Astrocyte (in vitro differentiated cells and primary cell): ENCODE data around the gene TANGO6. TPM values are rescaled to one million over a fixed set of nuclear protein-coding genes. Genes with fewer than 3 reads are reported as not detected.

Experiments used
- DNase-seq: peaks from one replicate; pipeline ENCODE4 v3.0.0-alpha.2; 2010; ENCODE audit warnings: low read depth
- FAIRE-seq: peaks from 2 replicates; lab custom pipeline; 2011; peaks lifted over from hg19 to GRCh38; lab: Jason Lieb, UNC
- H2AFZ ChIP-seq: 2 replicates; pipeline ENCODE4 v1.6.0; 2012; ENCODE audit warnings: low read depth, low read length, inconsistent platforms
- H3K27ac ChIP-seq: 2 replicates; pipeline ENCODE4 v1.5.1; 2011; ENCODE audit warnings: low read depth, low read length, inconsistent platforms
- H3K27me3 ChIP-seq: 2 replicates; pipeline ENCODE4 v1.6.0; 2011; ENCODE audit warnings: low read length, inconsistent platforms; ENCODE audit not compliant: insufficient read depth
- H3K36me3 ChIP-seq: 2 replicates; pipeline ENCODE4 v1.5.1; 2011; ENCODE audit warnings: low read length, inconsistent platforms; ENCODE audit not compliant: insufficient read depth
- H3K4me1 ChIP-seq: 2 replicates; pipeline ENCODE4 v1.5.1; 2011; ENCODE audit warnings: low read length, inconsistent platforms; ENCODE audit not compliant: insufficient read depth
- H3K4me2 ChIP-seq: 2 replicates; pipeline ENCODE4 v1.6.0; 2012; ENCODE audit warnings: low read length, inconsistent platforms
- H3K4me3 ChIP-seq: 2 replicates; pipeline ENCODE4 v1.5.1; 2011; ENCODE audit warnings: low read depth, mild to moderate bottlenecking, low read length, inconsistent platforms; ENCODE audit not compliant: insufficient read depth
- H3K79me2 ChIP-seq: 2 replicates; pipeline ENCODE4 v1.6.0; 2012; ENCODE audit warnings: mild to moderate bottlenecking, low read length, inconsistent platforms; ENCODE audit not compliant: insufficient read depth
- H3K9ac ChIP-seq: 2 replicates; pipeline ENCODE4 v1.6.0; 2012; ENCODE audit warnings: mild to moderate bottlenecking, low read length, inconsistent platforms
- H3K9me3 ChIP-seq: 2 replicates; pipeline ENCODE4 v1.5.1; 2012; ENCODE audit warnings: low read depth, mild to moderate bottlenecking, low read length, inconsistent platforms; ENCODE audit not compliant: insufficient read depth
- H4K20me1 ChIP-seq: 2 replicates; pipeline ENCODE4 v1.6.0; 2012; ENCODE audit warnings: low read length, inconsistent platforms; ENCODE audit not compliant: insufficient read depth
- H3K27ac Mint-ChIP-seq: one replicate; pipeline ENCODE4 v1.8.0; 2021; ENCODE audit warnings: mild to moderate bottlenecking, mixed read lengths; ENCODE audit not compliant: unreplicated experiment
- H3K27me3 Mint-ChIP-seq: one replicate; pipeline ENCODE4 v1.8.0; 2021; ENCODE audit warnings: low read depth, mixed read lengths; ENCODE audit not compliant: unreplicated experiment
- H3K36me3 Mint-ChIP-seq: one replicate; pipeline ENCODE4 v1.8.0; 2021; ENCODE audit warnings: low read depth, mixed read lengths; ENCODE audit not compliant: unreplicated experiment
- H3K4me1 Mint-ChIP-seq: one replicate; pipeline ENCODE4 v1.8.0; 2021; ENCODE audit warnings: low read depth, mixed read lengths; ENCODE audit not compliant: unreplicated experiment
- H3K4me3 Mint-ChIP-seq: one replicate; pipeline ENCODE4 v1.8.0; 2021; ENCODE audit warnings: mild to moderate bottlenecking, moderate library complexity, mixed read lengths; ENCODE audit not compliant: unreplicated experiment
- H3K9me3 Mint-ChIP-seq: one replicate; pipeline ENCODE4 v1.8.0; 2021; ENCODE audit warnings: mild to moderate bottlenecking, mixed read lengths; ENCODE audit not compliant: unreplicated experiment
- EZH2 ChIP-seq: IDR thresholded peaks from 2 replicates; pipeline ENCODE4 v1.6.1; 2012; ENCODE audit warnings: mild to moderate bottlenecking, low read length, inconsistent platforms; ENCODE audit not compliant: insufficient read depth
- total RNA-seq: library from RNA; stranded (reverse); gene quantifications from 2 replicates; pipeline ENCODE4 v1.2.1, GENCODE V29; 2021
- TF ChIP-seq, protein P1 (sequence below): IDR thresholded peaks from 2 replicates; pipeline ENCODE4 v1.5.1; 2011; ENCODE audit warnings: low read depth, mild to moderate bottlenecking, inconsistent platforms, low read length, moderate library complexity; ENCODE audit not compliant: insufficient read depth

TANGO6 gene
- total RNA-seq, 1 donor from 2014 or later = 15.8 TPM

DNA sequence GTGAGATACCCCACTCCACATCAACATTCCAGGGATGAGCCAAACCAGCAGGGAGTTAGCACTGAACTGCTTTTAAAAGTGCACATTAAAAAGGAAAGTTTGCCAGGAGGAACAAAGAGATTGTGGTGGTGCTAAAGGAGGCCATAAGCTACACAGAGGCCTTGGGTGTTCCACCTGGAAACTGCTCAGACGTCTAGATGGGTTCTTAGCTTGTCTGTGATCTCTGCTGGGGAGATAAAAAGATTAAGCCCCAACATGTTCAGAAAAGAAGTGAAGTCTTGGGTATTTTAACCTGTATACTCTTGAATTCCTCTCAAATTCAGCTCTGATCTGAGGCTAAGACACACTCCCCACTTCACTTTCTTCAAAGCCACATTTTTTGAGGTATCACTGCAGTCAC, 272.5 kb downstream of the TANGO6 start:
- FAIRE-seq = no peak

DNA sequence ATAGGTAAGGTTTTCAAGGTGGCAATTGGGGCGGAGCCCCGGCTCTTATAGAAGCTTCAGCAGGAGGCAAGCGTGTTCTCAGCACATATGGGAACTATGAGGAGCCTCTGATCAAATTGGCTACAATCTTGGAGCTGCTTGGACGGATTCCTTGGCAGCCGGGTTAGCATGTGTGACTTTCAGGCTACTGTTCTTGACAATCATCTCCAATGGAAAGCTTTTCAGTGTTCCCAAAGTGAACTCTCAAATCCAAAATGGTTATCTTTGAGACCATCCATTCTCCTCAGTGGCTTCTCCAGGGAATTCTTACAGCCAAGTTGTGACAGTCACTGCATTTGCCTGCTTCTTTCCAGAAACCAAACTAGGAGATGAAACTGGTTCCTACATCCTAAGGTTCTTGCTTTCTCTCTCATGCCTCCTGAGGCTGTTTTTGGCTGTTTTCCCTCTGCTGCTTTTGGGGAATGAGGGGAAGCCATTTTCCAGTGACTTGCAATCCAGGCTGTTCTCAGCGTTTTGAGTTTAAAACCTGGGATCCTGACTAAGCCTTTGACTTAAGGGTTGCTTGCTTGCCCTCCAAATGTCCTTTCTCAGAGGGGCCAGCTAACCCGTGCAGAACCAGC, 273.0 kb downstream of the TANGO6 start:
- TF ChIP-seq, protein P1, sequence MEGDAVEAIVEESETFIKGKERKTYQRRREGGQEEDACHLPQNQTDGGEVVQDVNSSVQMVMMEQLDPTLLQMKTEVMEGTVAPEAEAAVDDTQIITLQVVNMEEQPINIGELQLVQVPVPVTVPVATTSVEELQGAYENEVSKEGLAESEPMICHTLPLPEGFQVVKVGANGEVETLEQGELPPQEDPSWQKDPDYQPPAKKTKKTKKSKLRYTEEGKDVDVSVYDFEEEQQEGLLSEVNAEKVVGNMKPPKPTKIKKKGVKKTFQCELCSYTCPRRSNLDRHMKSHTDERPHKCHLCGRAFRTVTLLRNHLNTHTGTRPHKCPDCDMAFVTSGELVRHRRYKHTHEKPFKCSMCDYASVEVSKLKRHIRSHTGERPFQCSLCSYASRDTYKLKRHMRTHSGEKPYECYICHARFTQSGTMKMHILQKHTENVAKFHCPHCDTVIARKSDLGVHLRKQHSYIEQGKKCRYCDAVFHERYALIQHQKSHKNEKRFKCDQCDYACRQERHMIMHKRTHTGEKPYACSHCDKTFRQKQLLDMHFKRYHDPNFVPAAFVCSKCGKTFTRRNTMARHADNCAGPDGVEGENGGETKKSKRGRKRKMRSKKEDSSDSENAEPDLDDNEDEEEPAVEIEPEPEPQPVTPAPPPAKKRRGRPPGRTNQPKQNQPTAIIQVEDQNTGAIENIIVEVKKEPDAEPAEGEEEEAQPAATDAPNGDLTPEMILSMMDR = no peak
- no peak for TF ChIP-seq EZH2
- H3K4me1 ChIP-seq = no peaks in the 10 kb centered on the region
- H3K9me3 ChIP-seq = no peaks in the 10 kb centered on the region
- H3K27ac ChIP-seq = no peak overlapping the region
- H2AFZ ChIP-seq = no peak overlapping the region
- Mint-ChIP-seq H3K27ac (no peak overlapping the region), H3K4me1 (no peaks in the 10 kb centered on the region), H3K27me3 (no peaks in the 10 kb centered on the region), H3K9me3 (no peaks in the 10 kb centered on the region), H3K36me3 (peaks cover 38% of the 10 kb centered on the region), H3K4me3 (no peak overlapping the region)
- H3K79me2 ChIP-seq = peaks cover 3% of the 10 kb centered on the region
- no peak overlapping the region for H3K4me3 ChIP-seq
- FAIRE-seq (no peak), DNase-seq (no peak)
- H3K36me3 ChIP-seq = peaks cover 15% of the 10 kb centered on the region
- no peaks in the 10 kb centered on the region for H3K27me3 ChIP-seq
- H3K9ac ChIP-seq = no peak overlapping the region
- no peak overlapping the region for H3K4me2 ChIP-seq
- peaks cover 77% of the 10 kb centered on the region for H4K20me1 ChIP-seq

More for the DNA sequence above, 272.5 kb downstream of the TANGO6 start:
- H3K27me3 Mint-ChIP-seq = no peaks in the 10 kb centered on the region
- no peaks in the 10 kb centered on the region for H3K4me1 Mint-ChIP-seq
- peaks cover 15% of the 10 kb centered on the region for H3K36me3 ChIP-seq
- no peaks in the 10 kb centered on the region for H3K9me3 Mint-ChIP-seq
- H3K36me3 Mint-ChIP-seq = peaks cover 37% of the 10 kb centered on the region
- no peak overlapping the region for H3K4me3 ChIP-seq
- H3K27me3 ChIP-seq = no peaks in the 10 kb centered on the region
- H3K4me1 ChIP-seq = no peaks in the 10 kb centered on the region
- no peak for DNase-seq
- no peak overlapping the region for H3K4me3 Mint-ChIP-seq
- H3K27ac ChIP-seq = no peak overlapping the region
- TF ChIP-seq, protein P1 = no peak
- no peak for TF ChIP-seq EZH2
- no peak overlapping the region for H3K9ac ChIP-seq
- peaks cover 77% of the 10 kb centered on the region for H4K20me1 ChIP-seq
- H3K79me2 ChIP-seq = peaks cover 3% of the 10 kb centered on the region
- H2AFZ ChIP-seq = no peak overlapping the region
- no peak overlapping the region for H3K27ac Mint-ChIP-seq
- H3K4me2 ChIP-seq = no peak overlapping the region
- H3K9me3 ChIP-seq = no peaks in the 10 kb centered on the region

DNA sequence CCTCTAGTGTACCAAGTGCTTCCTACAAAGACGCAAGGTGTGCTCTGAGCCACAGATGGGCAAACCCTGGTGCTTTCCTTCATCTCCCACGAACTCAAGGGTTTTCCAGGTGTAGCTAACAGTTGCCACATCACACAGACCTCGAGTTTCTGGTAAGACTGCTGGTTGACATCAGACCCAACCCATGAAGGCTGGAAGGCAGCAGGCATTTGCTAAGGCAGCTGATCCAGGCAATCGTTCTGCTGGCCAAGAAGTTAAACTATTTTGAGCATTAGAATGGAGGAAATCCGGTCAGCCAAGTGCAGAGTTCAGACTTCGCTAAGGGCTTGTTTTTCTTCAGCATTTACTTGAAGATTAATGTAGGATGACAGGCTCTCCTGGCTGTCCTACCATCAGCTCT, 273.6 kb downstream of the TANGO6 start:
- DNase-seq (no peak), FAIRE-seq (no peak)
- H3K4me3 Mint-ChIP-seq = no peak overlapping the region
- H3K27ac ChIP-seq = no peak overlapping the region
- H3K27ac Mint-ChIP-seq = no peak overlapping the region
- no peaks in the 10 kb centered on the region for H3K27me3 ChIP-seq
- H3K27me3 Mint-ChIP-seq = no peaks in the 10 kb centered on the region
- H3K4me1 ChIP-seq = no peaks in the 10 kb centered on the region
- H2AFZ ChIP-seq = no peak overlapping the region
- TF ChIP-seq EZH2 = no peak
- TF ChIP-seq, protein P1 = no peak
- no peaks in the 10 kb centered on the region for H3K9me3 ChIP-seq
- no peaks in the 10 kb centered on the region for H3K9me3 Mint-ChIP-seq
- peaks cover 3% of the 10 kb centered on the region for H3K79me2 ChIP-seq
- no peak overlapping the region for H3K4me2 ChIP-seq
- H4K20me1 ChIP-seq = peaks cover 72% of the 10 kb centered on the region
- H3K9ac ChIP-seq = no peak overlapping the region
- H3K36me3 ChIP-seq = peaks cover 15% of the 10 kb centered on the region
- no peak overlapping the region for H3K4me3 ChIP-seq
- no peaks in the 10 kb centered on the region for H3K4me1 Mint-ChIP-seq
- H3K36me3 Mint-ChIP-seq = peaks cover 37% of the 10 kb centered on the region
